Mononuclear cell (primary cell): ENCODE results near the gene SPTSSB. TPM values are rescaled to one million over a fixed set of nuclear protein-coding genes. Genes with fewer than 3 reads are reported as not detected.
A peak's percentile ranks its signal among the peaks of the same experiment; 100 is the strongest.

Source experiments
- H3K27me3 ChIP-seq: 2 replicates; pipeline ENCODE4 v1.6.0; 2011; ENCODE audit warnings: low read length, control low read depth; ENCODE audit not compliant: insufficient read depth
- H3K4me1 ChIP-seq: 2 replicates; pipeline ENCODE4 v1.5.1; 2011; ENCODE audit warnings: mild to moderate bottlenecking, low read length, control low read depth; ENCODE audit not compliant: insufficient read depth
- H3K4me3 ChIP-seq: 2 replicates; pipeline ENCODE4 v1.5.1; 2011; ENCODE audit warnings: mild to moderate bottlenecking, low read length, moderate library complexity
- H3K9me3 ChIP-seq: 2 replicates; pipeline ENCODE4 v1.5.1; 2011; ENCODE audit warnings: low read depth, mild to moderate bottlenecking, control low read depth, low read length
- total RNA-seq: library from RNA; depleted of rRNA; stranded (reverse); fragments of >200 nt; gene quantifications from one replicate; pipeline ENCODE4 v1.2.3, GENCODE V29; 2012

The SPTSSB gene
- 0.31 TPM for total RNA-seq

- H3K4me1 ChIP-seq, result peaks cover 19% of the 10 kb centered on the region
- peaks cover 73% of the 10 kb centered on the region for H3K27me3 ChIP-seq
Measured at GRCh38 chr3:161371441-161372320, at the start of gene SPTSSB. TSS of gene SPTSSB (minus strand) at chr3:161371517. CDS start at chr3:161346323, 25,194 bp downstream.

GRCh38 chr3:161420746-161421145 is 49.4 kb upstream of the SPTSSB start:
- Histone ChIP-seq H3K9me3 (no peaks in the 10 kb centered on the region), H3K4me3 (no peak overlapping the region), H3K4me1 (no peaks in the 10 kb centered on the region), H3K27me3 (no peaks in the 10 kb centered on the region)

More at GRCh38 chr3:161371441-161372320, at the start of gene SPTSSB:
- Histone ChIP-seq H3K4me3 (peak within 1 kb of the TSS; percentile 28), H3K9me3 (no peaks in the 10 kb centered on the region)

- Histone ChIP-seq H3K4me1 (no peaks in the 10 kb centered on the region), H3K9me3 (no peaks in the 10 kb centered on the region), H3K27me3 (no peaks in the 10 kb centered on the region), H3K4me3 (no peak overlapping the region)
Measured at GRCh38 chr3:161419555-161420333, 48.4 kb upstream of the SPTSSB start.

GRCh38 chr3:161415506-161416231 is 44.4 kb upstream of the SPTSSB start:
- no peaks in the 10 kb centered on the region for H3K27me3 ChIP-seq
- no peaks in the 10 kb centered on the region for H3K4me1 ChIP-seq
- no peaks in the 10 kb centered on the region for H3K9me3 ChIP-seq
- no peak overlapping the region for H3K4me3 ChIP-seq

- Histone ChIP-seq H3K4me1 (no peaks in the 10 kb centered on the region), H3K9me3 (no peaks in the 10 kb centered on the region), H3K4me3 (no peak overlapping the region), H3K27me3 (no peaks in the 10 kb centered on the region)
Measured at GRCh38 chr3:161414907-161415306, 43.6 kb upstream of the SPTSSB start.

- no peaks in the 10 kb centered on the region for H3K27me3 ChIP-seq
- H3K9me3 ChIP-seq, result no peaks in the 10 kb centered on the region
- H3K4me3 ChIP-seq, result no peak overlapping the region
- no peaks in the 10 kb centered on the region for H3K4me1 ChIP-seq
Measured at GRCh38 chr3:161413855-161414210, 42.5 kb upstream of the SPTSSB start.

- Histone ChIP-seq H3K4me1 (no peaks in the 10 kb centered on the region), H3K9me3 (no peaks in the 10 kb centered on the region), H3K4me3 (no peak overlapping the region), H3K27me3 (no peaks in the 10 kb centered on the region)
Measured at GRCh38 chr3:161413127-161413854, 42.0 kb upstream of the SPTSSB start.

GRCh38 chr3:161412123-161412522 is 40.8 kb upstream of the SPTSSB start:
- no peaks in the 10 kb centered on the region for H3K4me1 ChIP-seq
- H3K27me3 ChIP-seq, result no peaks in the 10 kb centered on the region
- no peaks in the 10 kb centered on the region for H3K9me3 ChIP-seq
- no peak overlapping the region for H3K4me3 ChIP-seq

GRCh38 chr3:161409858-161410257 is 38.5 kb upstream of the SPTSSB start:
- Histone ChIP-seq H3K27me3 (no peaks in the 10 kb centered on the region), H3K9me3 (no peaks in the 10 kb centered on the region), H3K4me3 (no peak overlapping the region), H3K4me1 (peaks cover 9% of the 10 kb centered on the region)

- Histone ChIP-seq H3K4me3 (no peak overlapping the region), H3K9me3 (no peaks in the 10 kb centered on the region), H3K4me1 (peaks cover 9% of the 10 kb centered on the region), H3K27me3 (no peaks in the 10 kb centered on the region)
Measured at GRCh38 chr3:161409069-161409468, 37.8 kb upstream of the SPTSSB start.

GRCh38 chr3:161406594-161407555 is 35.6 kb upstream of the SPTSSB start:
- Histone ChIP-seq H3K27me3 (no peaks in the 10 kb centered on the region), H3K9me3 (no peaks in the 10 kb centered on the region), H3K4me3 (no peak overlapping the region), H3K4me1 (peaks cover 9% of the 10 kb centered on the region)

- Histone ChIP-seq H3K27me3 (no peaks in the 10 kb centered on the region), H3K4me3 (no peak overlapping the region), H3K9me3 (no peaks in the 10 kb centered on the region), H3K4me1 (peaks cover 9% of the 10 kb centered on the region)
Measured at GRCh38 chr3:161405836-161406235, 34.5 kb upstream of the SPTSSB start.

GRCh38 chr3:161405087-161405486 is 33.8 kb upstream of the SPTSSB start:
- peaks cover 9% of the 10 kb centered on the region for H3K4me1 ChIP-seq

More at GRCh38 chr3:161405087-161405486, 33.8 kb upstream of the SPTSSB start:
- Histone ChIP-seq H3K4me3 (no peak overlapping the region), H3K27me3 (no peaks in the 10 kb centered on the region), H3K9me3 (no peaks in the 10 kb centered on the region)
